K562 (cell line): ENCODE results near the gene RPLP2. TPM values are rescaled to one million over a fixed set of nuclear protein-coding genes. Genes with fewer than 3 reads are reported as not detected.

Experiments used
- ATAC-seq: fragments of 200-7000 bp; cut with Tn5 transposase; 3 replicates; pipeline ENCODE4 v1.9.1; 2020; ENCODE audit warnings: moderate library complexity
- BruUV-seq: library from RNA; stranded (reverse); fragments of 400-500 nt; replicated peaks from 2 replicates; lab custom pipeline; 2021; lab: Mats Ljungman, UMichigan
- CTCF ChIA-PET: fragments of 300-600 bp; formaldehyde crosslinking; extraction: SDS; loops from one replicate; lab custom pipeline; 2021; ENCODE audit warnings: low intra/inter-chr PET ratio; lab: Yijun Ruan, JAX
- POLR2A ChIA-PET: fragments of 300-600, 350-650 bp; sonication (Branson Sonifier 250); formaldehyde crosslinking; extraction: SDS; loops from one replicate; lab custom pipeline; 2021; ENCODE audit warnings: antibody characterized with exemption, inconsistent platforms; lab: Yijun Ruan, JAX
- DNase-seq, 4 experiments: peaks; one replicate each; pipeline versions ENCODE4 v3.0.0 to v3.0.0-alpha.2; 2011 to 2018; ENCODE audit warnings: low spot score in 3 of 4, mixed read lengths in 3 of 4; ENCODE audit errors: extremely low read depth in 1 of 4
- FAIRE-seq: peaks from 2 replicates; lab custom pipeline; 2011; peaks lifted over from hg19 to GRCh38; lab: Jason Lieb, UNC
- H2AFZ ChIP-seq: 2 replicates; pipeline ENCODE4 v1.6.0; 2011; ENCODE audit warnings: low read depth, low read length, control low read depth, inconsistent platforms
- H3K27ac ChIP-seq: fragments of 200-600 bp; 3 replicates; pipeline ENCODE4 v1.8.0; 2011; ENCODE audit warnings: low read depth, mild to moderate bottlenecking, control low read depth, inconsistent platforms, low read length, moderate library complexity, mixed read lengths; ENCODE audit errors: extremely low read depth
- H3K27me3 ChIP-seq, 2 experiments: fragments of 300-600 bp in 1 of 2; 2 replicates in 1 of 2; 3 replicates in 1 of 2; pipeline versions ENCODE4 v1.6.0 to v1.8.0; 2011; ENCODE audit warnings: inconsistent platforms in 2 of 2, low read length in 2 of 2, mild to moderate bottlenecking in 1 of 2, mixed read lengths in 1 of 2, moderate library complexity in 1 of 2; ENCODE audit not compliant: control insufficient read depth in 2 of 2, insufficient read depth in 2 of 2
- H3K36me3 ChIP-seq: fragments of 300-600 bp; 3 replicates; pipeline ENCODE4 v1.8.0; 2011; ENCODE audit warnings: mild to moderate bottlenecking, low read length, inconsistent platforms; ENCODE audit not compliant: control insufficient read depth, insufficient read depth
- H3K4me1 ChIP-seq, 2 experiments: fragments of 200-600 bp in 1 of 2; replicated peaks in 1 of 2; 2 replicates in 1 of 2; 3 replicates in 1 of 2; pipeline versions ENCODE4 v1.5.1 to v1.8.0; 2011; ENCODE audit warnings: inconsistent platforms in 2 of 2, low read length in 2 of 2, mild to moderate bottlenecking in 1 of 2, mixed read lengths in 1 of 2, moderate library complexity in 1 of 2; ENCODE audit not compliant: control insufficient read depth in 2 of 2, insufficient read depth in 2 of 2
- H3K4me2 ChIP-seq: 2 replicates; pipeline ENCODE4 v1.6.1; 2011; ENCODE audit warnings: low read length, control low read depth, inconsistent platforms, mixed read lengths; ENCODE audit not compliant: insufficient read depth
- H3K4me3 ChIP-seq: fragments of 200-600 bp; sonication (generic), shearing (Covaris generic); 2 replicates; pipeline ENCODE4 v1.5.1; 2016; ENCODE audit warnings: control low read depth, inconsistent platforms
- H3K79me2 ChIP-seq: fragments of 200-600 bp; 3 replicates; pipeline ENCODE4 v1.8.0; 2011; ENCODE audit warnings: low read length, inconsistent platforms; ENCODE audit not compliant: control insufficient read depth, insufficient read depth
- H3K9ac ChIP-seq, 2 experiments: 2 replicates each; pipeline versions ENCODE4 v1.6.0 to v1.6.1; 2011; ENCODE audit warnings: low read depth in 2 of 2, low read length in 2 of 2, control low read depth in 1 of 2, inconsistent platforms in 1 of 2, mild to moderate bottlenecking in 1 of 2, mixed read lengths in 1 of 2; ENCODE audit not compliant: insufficient read depth in 1 of 2
- H3K9me1 ChIP-seq: one replicate; pipeline ENCODE4 v1.6.0; 2011; ENCODE audit warnings: inconsistent platforms, mild to moderate bottlenecking, low read length, moderate library complexity; ENCODE audit not compliant: control insufficient read depth, insufficient read depth
- H3K9me3 ChIP-seq: replicated peaks from 2 replicates; pipeline ENCODE4 v1.5.1; 2011; ENCODE audit warnings: low read depth, low read length, inconsistent platforms; ENCODE audit not compliant: control insufficient read depth, insufficient read depth
- H4K20me1 ChIP-seq: replicated peaks from 2 replicates; pipeline ENCODE4 v1.6.1; 2011; ENCODE audit warnings: low read length, inconsistent platforms, mixed read lengths; ENCODE audit not compliant: control insufficient read depth, insufficient read depth
- ARNT ChIP-seq, 2 experiments: fragments of 450-650 bp; IDR thresholded peaks; 2 replicates each; pipeline ENCODE4 v1.6.1; 2016; ENCODE audit warnings: mild to moderate bottlenecking in 1 of 2
- FOXA1 ChIP-seq: fragments of 450-650 bp; IDR thresholded peaks from 2 replicates; pipeline ENCODE4 v1.6.1; 2016; ENCODE audit warnings: mild to moderate bottlenecking, borderline replicate concordance
- HNRNPLL ChIP-seq: fragments of 200-400 bp; formaldehyde crosslinking; IDR thresholded peaks from 2 replicates; pipeline ENCODE4 v1.6.1; 2017; ENCODE audit warnings: low read length, low read depth, mild to moderate bottlenecking; ENCODE audit not compliant: poor library complexity, severe bottlenecking
- POLR2B ChIP-seq: fragments of 450-650 bp; IDR thresholded peaks from 2 replicates; pipeline ENCODE4 v1.6.1; 2018; ENCODE audit warnings: low read depth; ENCODE audit not compliant: partially characterized antibody
- POLR2G ChIP-seq: fragments of 200-400 bp; formaldehyde crosslinking; IDR thresholded peaks from 2 replicates; pipeline ENCODE4 v1.6.1; 2017; ENCODE audit warnings: low read depth, mild to moderate bottlenecking, antibody characterized with exemption, low read length, moderate library complexity
- POLR2H ChIP-seq: IDR thresholded peaks from 2 replicates; pipeline ENCODE4 v1.6.1; 2016; ENCODE audit warnings: missing genetic modification characterization, low read depth, mild to moderate bottlenecking, control low read depth, missing compliant biosample characterization, moderate library complexity
- RBM22 ChIP-seq: fragments of 200-400 bp; formaldehyde crosslinking; IDR thresholded peaks from 2 replicates; pipeline ENCODE4 v1.6.1; 2018; ENCODE audit warnings: low read length, low read depth; ENCODE audit not compliant: poor library complexity, severe bottlenecking
- ZBTB43 ChIP-seq: sonication (generic); formaldehyde crosslinking; IDR thresholded peaks from 2 replicates; pipeline ENCODE4 v1.8.0; 2023; ENCODE audit warnings: mild to moderate bottlenecking, missing genetic modification reagents
- ZNF41 ChIP-seq: fragments of 250-450 bp; sonication (Bioruptor Pico); conservative IDR thresholded peaks from 2 replicates; pipeline ENCODE4 v1.4.0; 2020; ENCODE audit warnings: mild to moderate bottlenecking
- WGBS: fragments of 100-300 bp; shearing (Covaris generic); methylation state at CpG from one replicate; pipeline ENCODE4 v1.1.6; 2016; ENCODE audit warnings: low coverage, mixed read lengths; ENCODE audit not compliant: insufficient coverage; ENCODE audit errors: missing lambda C conversion rate; 5-methylcytosine and 5-hydroxymethylcytosine counted together
- in situ Hi-C: fragments of 300-500 bp; cut with MboI; formaldehyde crosslinking; loops from 4 replicates; pipeline ENCODE4 v1.15.0; 2018; ENCODE audit warnings: inconsistent platforms, mixed read lengths
- intact Hi-C: fragments of 100-400 bp; cut with micrococcal nuclease; formaldehyde crosslinking; loops from 2 replicates; pipeline ENCODE4 v1.14.2; 2022
- polyA plus RNA-seq, 8 experiments: library from polyadenylated mRNA; depleted of rRNA in 4 of 8; stranded (reverse) in 5 of 8; unstranded in 3 of 8; fragments of >200 nt; fragmentation: Nextera tagmentation in 2 of 8; fragmentation: Illumina TruSeq in 1 of 8; extraction: Ambion mirVana in 2 of 8; extraction: Trizol in 1 of 8; gene quantifications; 2 replicates each; pipeline versions ENCODE4 v1.2.1 to v1.2.3, GENCODE V29; 2011 to 2014; ENCODE audit warnings: inconsistent platforms in 1 of 8, missing spikeins in 1 of 8
- total RNA-seq, 7 experiments: library from RNA; depleted of rRNA in 6 of 7; stranded (reverse); fragments of >200 nt in 6 of 7; fragmentation: Illumina TruSeq in 2 of 7; extraction: Trizol in 2 of 7; gene quantifications; 2 replicates each; pipeline versions ENCODE4 v1.2.1 to v1.2.3, GENCODE V29; 2011 to 2021; ENCODE audit warnings: low replicate concordance in 1 of 7

The RPLP2 gene
- total and polyA plus RNA-seq, 9 of the 15 experiments (the other 6 are each of a cell fraction or from before 2014, with no cell fraction given): 528 to 3,807 (median 1,633) TPM

GRCh38 chr11:802693-803466, 6.9 kb upstream of the RPLP2 start:
- DNase-seq: no peak
- no peaks in the 10 kb centered on the region for H3K9me1 ChIP-seq
- H3K4me2 ChIP-seq: no peak overlapping the region
- H3K79me2 ChIP-seq: peaks cover 22% of the 10 kb centered on the region
- H3K27me3 ChIP-seq: no peaks in the 10 kb centered on the region
- H4K20me1 ChIP-seq: no peaks in the 10 kb centered on the region
- H3K27ac ChIP-seq: no peak overlapping the region
- ChIA-PET CTCF (no interaction called here), POLR2A (interaction anchor here (0.6 to 1.1 kb wide), 4 partner anchors 24 to 111 kb away, joined by 3 to 4 read pairs (median 4); no protein-coding TSS in a partner anchor)
- no peak for TF ChIP-seq ZNF41 (CRISPR knock-in tag)
- no peak for TF ChIP-seq ARNT (IDR thresholded peaks at IDR 0.05)
- no peak for TF ChIP-seq FOXA1
- no peak for TF ChIP-seq POLR2B
- no peak overlapping the region for H2AFZ ChIP-seq
- no peaks in the 10 kb centered on the region for H3K9me3 ChIP-seq
- in situ Hi-C loops: no loop called here
- no TSS peak for BruUV-seq
- H3K4me1 ChIP-seq: peaks cover 10 to 93% of the 10 kb centered on the region in 2 experiments; a peak in 4 of 5 replicates
- ATAC-seq: no peak
- 91% methylated on average over 21 of the region's 28 CpGs for WGBS
- H3K4me3 ChIP-seq: no peak overlapping the region
- FAIRE-seq: no peak
- peaks cover 38% of the 10 kb centered on the region; the same call in 1 of the 3 replicates for H3K36me3 ChIP-seq
- peak overlapping the region in 1 of 2 experiments; percentile 97; a peak in 2 of 4 replicates for H3K9ac ChIP-seq
- intact Hi-C loops: no loop called here

DNA sequence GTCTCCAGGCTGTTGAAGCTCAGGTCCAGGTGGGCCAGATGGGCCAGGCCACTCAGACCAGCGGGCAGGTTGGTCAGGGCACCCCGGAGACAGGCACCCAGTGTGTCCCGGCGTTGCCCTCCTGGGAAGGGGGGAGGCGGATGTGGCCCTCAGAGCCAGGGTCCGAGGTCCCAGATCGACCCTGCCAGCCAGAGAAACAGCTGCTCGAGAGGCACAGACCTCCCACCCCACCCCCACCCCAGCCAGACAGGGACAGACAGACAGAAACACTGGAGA, 6.4 kb upstream of the RPLP2 start:
- Histone ChIP-seq H3K9me1 (no peaks in the 10 kb centered on the region), H3K4me3 (no peak overlapping the region), H3K79me2 (peaks cover 27% of the 10 kb centered on the region), H2AFZ (no peak overlapping the region), H3K4me2 (no peak overlapping the region), H3K36me3 (peaks cover 38% of the 10 kb centered on the region; the same call in 1 of the 3 replicates), H3K9me3 (no peaks in the 10 kb centered on the region), H4K20me1 (no peaks in the 10 kb centered on the region), H3K9ac (peak overlapping the region in 1 of 2 experiments; percentile 97; a peak in 2 of 4 replicates), H3K27ac (no peak overlapping the region), H3K27me3 (no peaks in the 10 kb centered on the region), H3K4me1 (peaks cover 10 to 90% of the 10 kb centered on the region in 2 experiments; a peak in 4 of 5 replicates)
- TF ChIP-seq HNRNPLL: no peak
- 0 out of 2 replicates have a peak, but pooled peaks have one; percentile 18 for TF ChIP-seq POLR2G
- TF ChIP-seq RBM22: peak; percentile 12
- no peak for TF ChIP-seq ZBTB43 (CRISPR knock-in tag)
- no peak for TF ChIP-seq POLR2H
- no peak for DNase-seq
- CTCF ChIA-PET: no interaction called here
- POLR2A ChIA-PET: interaction anchor here (1.1 kb wide), 1 partner anchor 24 kb away, joined by 3 read pairs; no protein-coding TSS in a partner anchor
- in situ Hi-C loops: no loop called here
- ATAC-seq: no peak
- intact Hi-C loops: no loop called here
- no peak for FAIRE-seq
- 94% methylated on average over 3 of the region's 8 CpGs for WGBS
- BruUV-seq: no TSS peak
